ENCODE results near the gene NOXA1. TPM values are rescaled to one million over a fixed set of nuclear protein-coding genes. Genes with fewer than 3 reads are reported as not detected.

NOXA1 gene
- total and polyA plus RNA-seq, 9 of the 15 experiments (the other 6 are each of a cell fraction or from before 2014, with no cell fraction given): 0.07 to 1.2 (median 0.20) TPM; not detected in 4

DNA sequence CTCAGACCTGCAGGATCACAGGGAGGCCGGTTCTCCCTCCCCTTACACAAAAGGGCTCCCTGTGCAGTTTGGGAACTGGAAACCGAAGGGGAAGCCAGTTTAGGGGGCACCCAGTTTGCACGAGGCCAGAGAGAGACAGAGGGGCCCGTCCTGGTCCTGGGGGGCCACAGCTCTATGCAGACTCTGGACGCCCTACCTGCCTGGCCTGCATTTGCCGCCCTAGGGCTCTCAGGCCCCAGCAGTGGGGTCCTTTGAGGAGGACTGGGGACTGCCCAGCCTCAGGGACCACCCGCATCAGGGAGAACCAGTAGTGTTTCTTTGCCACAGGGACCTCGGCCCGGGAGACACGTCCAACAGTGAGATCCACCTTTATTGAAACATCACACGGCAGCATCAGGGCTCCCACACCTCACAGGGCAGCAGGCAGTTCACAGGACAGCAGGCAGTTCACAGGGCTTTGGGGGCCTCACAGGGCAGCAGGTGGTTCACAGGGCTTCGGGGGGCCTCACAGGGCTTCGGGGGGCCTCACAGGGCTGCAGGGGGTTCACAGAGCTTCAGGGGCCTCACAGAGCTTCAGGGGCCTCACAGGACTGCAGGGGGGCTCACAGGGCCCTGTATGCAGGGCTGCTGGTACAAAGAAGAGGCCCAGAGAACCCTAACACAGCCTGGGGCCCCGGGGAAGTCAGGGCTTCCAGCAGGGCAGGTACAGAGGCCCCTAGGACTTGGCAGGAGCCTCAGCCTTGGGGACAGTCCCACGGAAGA, 36.6 kb downstream of the NOXA1 start (continued):
- TF ChIP-seq TEAD4 (IDR thresholded peaks at IDR 0.05; ENCODE audit: low read length) (no peak), TEAD4 (CRISPR knock-in tag; IDR thresholded peaks at IDR 0.05; ENCODE audit: borderline replicate concordance) (no peak), ZNF316 (IDR thresholded peaks at IDR 0.05) (no peak), ZKSCAN1 (IDR thresholded peaks at IDR 0.05; ENCODE audit: low read depth, low read length) (peak; percentile 20; the same call in 1 of the 2 replicates), ZC3H8 (IDR thresholded peaks at IDR 0.05) (no peak), MED1 (CRISPR knock-in tag; IDR thresholded peaks at IDR 0.05; ENCODE audit: borderline replicate concordance) (no peak), RUNX1 (IDR thresholded peaks at IDR 0.05; ENCODE audit: low read depth) (no peak), ARNT (IDR thresholded peaks at IDR 0.05) (no peak), PML (IDR thresholded peaks at IDR 0.05; ENCODE audit: low read length) (no peak), ZFX (CRISPR knock-in tag; IDR thresholded peaks at IDR 0.05) (0 out of 2 replicates have a peak, but pooled peaks have one; percentile 32)

DNA sequence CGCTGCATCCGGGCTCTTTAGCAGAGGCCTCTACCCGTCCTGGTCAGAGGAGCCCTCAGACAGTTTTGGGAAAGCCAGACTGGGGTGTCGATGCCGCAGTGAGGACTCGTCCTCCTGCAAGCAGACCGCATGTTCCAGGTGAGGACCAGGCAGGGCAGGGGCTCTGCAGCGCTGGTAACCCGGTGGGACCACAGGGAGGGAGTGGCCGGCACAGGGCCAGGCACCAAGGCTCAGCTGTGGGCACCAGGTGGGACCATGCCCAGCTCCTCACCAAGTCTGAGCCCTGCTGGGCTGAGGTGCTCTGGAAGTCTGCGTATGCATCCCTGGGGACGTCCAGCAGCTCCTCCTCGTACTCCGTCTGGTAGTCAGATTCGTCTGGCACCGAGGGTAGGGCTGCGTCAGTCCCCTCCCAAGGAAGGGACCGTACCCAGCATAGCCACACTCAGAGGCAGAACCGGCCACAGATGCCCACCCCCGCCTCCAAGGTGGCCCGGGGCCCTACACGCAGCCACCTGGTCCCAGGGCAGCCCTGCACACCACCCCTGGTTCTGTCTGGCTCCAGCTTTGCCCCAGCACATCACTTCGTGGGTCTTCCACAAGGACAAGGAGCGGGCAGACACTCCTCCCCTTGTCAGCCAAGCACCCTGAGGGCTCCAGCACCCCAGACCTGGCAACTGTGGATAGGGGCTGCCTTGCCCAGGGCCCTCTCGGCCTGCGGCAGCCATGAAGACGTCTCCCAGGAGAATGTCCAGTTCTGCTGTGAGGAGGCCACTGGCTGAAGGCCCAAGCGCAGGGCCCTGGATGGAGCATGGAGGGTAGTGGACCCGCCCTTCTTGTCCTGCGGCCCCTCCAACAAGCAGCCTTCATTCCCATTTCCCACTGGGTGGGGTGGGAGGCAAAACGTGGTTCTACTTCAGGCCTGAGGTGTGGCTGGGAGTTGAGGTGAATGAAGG, 37.4 kb downstream of the NOXA1 start:
- Histone ChIP-seq H3K36me3 (ENCODE audit: control insufficient read depth, insufficient read depth, low read length) (peaks cover 24% of the 10 kb centered on the region; the same call in 1 of the 3 replicates), H2AFZ (ENCODE audit: low read depth, low read length) (peak overlapping the region; percentile 46; the same call in 1 of the 2 replicates), H3K9me1 (ENCODE audit: control insufficient read depth, insufficient read depth, low read length) (no peaks in the 10 kb centered on the region), H3K79me2 (ENCODE audit: control insufficient read depth, insufficient read depth, low read length) (peaks cover 12% of the 10 kb centered on the region), H3K4me2 (ENCODE audit: insufficient read depth, low read length) (no peak overlapping the region), H4K20me1 (replicated peaks; ENCODE audit: control insufficient read depth, insufficient read depth, low read length) (no peaks in the 10 kb centered on the region), H3K9ac (ENCODE audit: insufficient read depth in 1 of 2, low read depth in 2 of 2, low read length in 2 of 2) (peak overlapping the region; percentile 1 to 97; a peak in 2 of 4 replicates), H3K27me3 (ENCODE audit: control insufficient read depth in 2 of 2, insufficient read depth in 2 of 2, low read length in 2 of 2) (no peaks in the 10 kb centered on the region), H3K4me1 (replicated peaks in 1 of 2; ENCODE audit: control insufficient read depth in 2 of 2, insufficient read depth in 2 of 2, low read length in 2 of 2) (peaks cover 17 to 98% of the 10 kb centered on the region in 2 experiments), H3K4me3 (no peak overlapping the region), H3K27ac (ENCODE audit: extremely low read depth, low read depth, low read length) (peak overlapping the region; percentile 87; the same call in 2 of the 3 replicates), H3K9me3 (replicated peaks; ENCODE audit: control insufficient read depth, insufficient read depth, low read depth, low read length) (no peaks in the 10 kb centered on the region)
- no peak for FAIRE-seq
- intact Hi-C loops (cut with micrococcal nuclease) (loop anchor here (2.0 kb wide), 1 partner anchor 32 kb away; no protein-coding TSS in a partner anchor), in situ Hi-C loops (cut with MboI) (no loop called here)
- ChIA-PET POLR2A (interaction anchor here (0.7 kb wide), 1 partner anchor 8 kb away, joined by 3 read pairs; no protein-coding TSS in a partner anchor), CTCF (ENCODE audit: low intra/inter-chr PET ratio) (no interaction called here)
- DNase-seq (ENCODE audit: extremely low read depth in 1 of 4, low spot score in 3 of 4): no peak
- no TSS peak for BruUV-seq (replicated peaks)
- no peak for ATAC-seq
- WGBS (ENCODE audit: insufficient coverage, low coverage, missing lambda C conversion rate): 82% methylated on average over 24 of the region's 31 CpGs
- TF ChIP-seq TAF1 (IDR thresholded peaks at IDR 0.05; ENCODE audit: control insufficient read depth, extremely low read depth, insufficient read depth, low read length, severe bottlenecking): no peak
- TF ChIP-seq PYGO2 (tag; IDR thresholded peaks at IDR 0.05): no peak
- TF ChIP-seq ASH1L (IDR thresholded peaks at IDR 0.05; ENCODE audit: borderline replicate concordance, low read depth, partially characterized antibody): no peak
- TF ChIP-seq HDAC3 (IDR thresholded peaks at IDR 0.05; ENCODE audit: borderline replicate concordance, partially characterized antibody): no peak
- TF ChIP-seq, protein P1, sequence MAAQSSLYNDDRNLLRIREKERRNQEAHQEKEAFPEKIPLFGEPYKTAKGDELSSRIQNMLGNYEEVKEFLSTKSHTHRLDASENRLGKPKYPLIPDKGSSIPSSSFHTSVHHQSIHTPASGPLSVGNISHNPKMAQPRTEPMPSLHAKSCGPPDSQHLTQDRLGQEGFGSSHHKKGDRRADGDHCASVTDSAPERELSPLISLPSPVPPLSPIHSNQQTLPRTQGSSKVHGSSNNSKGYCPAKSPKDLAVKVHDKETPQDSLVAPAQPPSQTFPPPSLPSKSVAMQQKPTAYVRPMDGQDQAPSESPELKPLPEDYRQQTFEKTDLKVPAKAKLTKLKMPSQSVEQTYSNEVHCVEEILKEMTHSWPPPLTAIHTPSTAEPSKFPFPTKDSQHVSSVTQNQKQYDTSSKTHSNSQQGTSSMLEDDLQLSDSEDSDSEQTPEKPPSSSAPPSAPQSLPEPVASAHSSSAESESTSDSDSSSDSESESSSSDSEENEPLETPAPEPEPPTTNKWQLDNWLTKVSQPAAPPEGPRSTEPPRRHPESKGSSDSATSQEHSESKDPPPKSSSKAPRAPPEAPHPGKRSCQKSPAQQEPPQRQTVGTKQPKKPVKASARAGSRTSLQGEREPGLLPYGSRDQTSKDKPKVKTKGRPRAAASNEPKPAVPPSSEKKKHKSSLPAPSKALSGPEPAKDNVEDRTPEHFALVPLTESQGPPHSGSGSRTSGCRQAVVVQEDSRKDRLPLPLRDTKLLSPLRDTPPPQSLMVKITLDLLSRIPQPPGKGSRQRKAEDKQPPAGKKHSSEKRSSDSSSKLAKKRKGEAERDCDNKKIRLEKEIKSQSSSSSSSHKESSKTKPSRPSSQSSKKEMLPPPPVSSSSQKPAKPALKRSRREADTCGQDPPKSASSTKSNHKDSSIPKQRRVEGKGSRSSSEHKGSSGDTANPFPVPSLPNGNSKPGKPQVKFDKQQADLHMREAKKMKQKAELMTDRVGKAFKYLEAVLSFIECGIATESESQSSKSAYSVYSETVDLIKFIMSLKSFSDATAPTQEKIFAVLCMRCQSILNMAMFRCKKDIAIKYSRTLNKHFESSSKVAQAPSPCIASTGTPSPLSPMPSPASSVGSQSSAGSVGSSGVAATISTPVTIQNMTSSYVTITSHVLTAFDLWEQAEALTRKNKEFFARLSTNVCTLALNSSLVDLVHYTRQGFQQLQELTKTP (IDR thresholded peaks at IDR 0.05; ENCODE audit: low read depth in 1 of 2, partially characterized antibody in 2 of 2): no peak
- no peak for TF ChIP-seq SRSF1 (IDR thresholded peaks at IDR 0.05; ENCODE audit: low read depth, low read length)
